Measurements from ENCODE around the gene BCO1.

- TF ChIP-seq CTCF (IDR thresholded peaks at IDR 0.05) (no peak), POLR2A (IDR thresholded peaks at IDR 0.05) (no peak)
Measured at GRCh38 chr16:81310045-81310644, 71.7 kb downstream of the BCO1 start.

All from testis (tissue), 2 donors.